Pancreas (tissue), 10 donors: ENCODE measurements around the gene IFT74. TPM values are rescaled to one million over a fixed set of nuclear protein-coding genes. Genes with fewer than 3 reads are reported as not detected.

ENCODE experiments used
- ATAC-seq, 4 donors: fragments of 200-7000 bp; cut with Tn5 transposase; one replicate each; pipeline versions ENCODE4 v1.8.0 to v1.9.1; 2020; ENCODE audit warnings: mild to moderate bottlenecking in 4 of 4, moderate library complexity in 4 of 4
- DNase-seq, 6 donors: peaks; one replicate each; pipeline ENCODE4 v3.0.0-alpha.2; 2020
- FAIRE-seq: peaks from 2 replicates; lab custom pipeline; 2012; peaks lifted over from hg19 to GRCh38; lab: Jason Lieb, UNC
- H3K27ac ChIP-seq, 4 donors: fragments of 200-600 bp; sonication (generic); 1 replicate in 3 of 4; 2 replicates in 1 of 4; pipeline versions ENCODE4 v1.5.0 to v1.8.0; 2020
- H3K27me3 ChIP-seq, 4 donors: fragments of 200-600 bp; one replicate each; pipeline ENCODE4 v1.8.0; 2021
- H3K36me3 ChIP-seq, 3 donors: fragments of 200-600 bp; sonication (generic) in 1 of 3; one replicate each; pipeline versions ENCODE4 v1.5.0 to v1.8.0; 2020 to 2021
- H3K4me1 ChIP-seq, 3 donors: fragments of 200-600 bp; one replicate each; pipeline ENCODE4 v1.8.0; 2021
- H3K4me3 ChIP-seq, 4 donors: fragments of 200-600 bp; sonication (generic) in 2 of 4; one replicate each; pipeline versions ENCODE4 v1.5.0 to v1.8.0; 2020 to 2021
- H3K9me3 ChIP-seq, 4 donors: fragments of 200-600 bp; one replicate each; pipeline ENCODE4 v1.8.0; 2021
- WGBS, 2 donors: extraction: QIAGEN DNeasy Blood & Tissue Kit; methylation state at CpG; one replicate each; pipeline ENCODE4 v1.1.7; 2013; 5-methylcytosine and 5-hydroxymethylcytosine counted together
- intact Hi-C, 3 donors: fragments of 100-400 bp; cut with DNase I; formaldehyde crosslinking; loops; one replicate each; pipeline versions ENCODE4 v1.11.1 to v1.14.2; 2022
- polyA plus RNA-seq, 2 donors: library from polyadenylated mRNA; stranded (reverse); fragments of 200-250 nt; gene quantifications; one replicate each; pipeline ENCODE4 v1.2.3, GENCODE V29; 2013
- total RNA-seq, 6 donors: library from RNA; stranded (reverse); fragmentation: NEBNext Ultra II Directional in 4 of 6; extraction: Animal tissue kit (Norgen Biotek cat#: 25700) in 4 of 6; gene quantifications; one replicate each; pipeline versions ENCODE4 v1.2.1 to v1.2.4, GENCODE V29; 2021 to 2023
- TF ChIP-seq, protein P1 (sequence below), 4 donors: fragments of 200-600 bp; sonication (generic) in 3 of 4; IDR thresholded peaks; one replicate each; pipeline versions ENCODE4 v1.5.0 to v1.8.0; 2021; ENCODE audit warnings: antibody characterized with exemption in 4 of 4
- donor health status: healthy with polysubstance abuse.
- donor health status: DM: no; HTN: no; CAD: no; lungs with moderate emphysema.
- donor health status: DM: no; HTN: no; CAD: no.
- donor health status: control.
- donor health status: control.
- donor health status: Bipolar disorder and iron deficiency.
- donor health status: DM: yes; HTN: yes; CAD: no.
- donor health status: DM: no; HTN: no; CAD: no.
- donor health status: DM: no; HTN: no; CAD: no.
- donor health status: DM: yes; HTN: yes; CAD: no.

The IFT74 gene
- total and polyA plus RNA-seq, 8 donors = 5.2 to 10.7 (median 7.7) TPM

DNA sequence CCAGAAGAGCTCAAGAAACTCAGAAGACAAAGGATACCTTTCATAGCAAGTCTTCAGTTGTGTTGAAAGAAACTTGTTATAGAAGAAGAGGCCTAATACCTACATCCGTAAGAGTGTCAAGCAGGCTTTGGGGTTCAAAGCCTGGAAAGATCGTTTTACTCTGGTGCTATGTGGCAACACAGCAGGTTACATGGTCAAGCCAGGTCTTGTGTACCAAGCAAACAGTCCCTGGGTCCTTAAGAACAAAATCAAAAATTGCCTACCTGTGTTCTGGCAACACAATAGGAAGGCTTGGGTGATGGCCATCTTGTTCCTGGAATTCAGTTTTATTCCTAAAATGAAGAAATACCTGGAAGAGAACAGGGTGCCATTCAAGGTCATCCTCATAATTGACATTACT lies 81.3 kb downstream of the IFT74 start:
- ATAC-seq = no peak
- 79 to 86% methylated on average over 2 of the region's 2 CpGs for WGBS, 2 donors
- intact Hi-C loops = no loop called here
- Histone ChIP-seq H3K27ac (no peak overlapping the region), H3K9me3 (no peaks in the 10 kb centered on the region), H3K36me3 (no peaks in the 10 kb centered on the region), H3K4me3 (no peak overlapping the region), H3K4me1 (no peaks in the 10 kb centered on the region), H3K27me3 (no peaks in the 10 kb centered on the region)
- FAIRE-seq = no peak
- TF ChIP-seq, protein P1, sequence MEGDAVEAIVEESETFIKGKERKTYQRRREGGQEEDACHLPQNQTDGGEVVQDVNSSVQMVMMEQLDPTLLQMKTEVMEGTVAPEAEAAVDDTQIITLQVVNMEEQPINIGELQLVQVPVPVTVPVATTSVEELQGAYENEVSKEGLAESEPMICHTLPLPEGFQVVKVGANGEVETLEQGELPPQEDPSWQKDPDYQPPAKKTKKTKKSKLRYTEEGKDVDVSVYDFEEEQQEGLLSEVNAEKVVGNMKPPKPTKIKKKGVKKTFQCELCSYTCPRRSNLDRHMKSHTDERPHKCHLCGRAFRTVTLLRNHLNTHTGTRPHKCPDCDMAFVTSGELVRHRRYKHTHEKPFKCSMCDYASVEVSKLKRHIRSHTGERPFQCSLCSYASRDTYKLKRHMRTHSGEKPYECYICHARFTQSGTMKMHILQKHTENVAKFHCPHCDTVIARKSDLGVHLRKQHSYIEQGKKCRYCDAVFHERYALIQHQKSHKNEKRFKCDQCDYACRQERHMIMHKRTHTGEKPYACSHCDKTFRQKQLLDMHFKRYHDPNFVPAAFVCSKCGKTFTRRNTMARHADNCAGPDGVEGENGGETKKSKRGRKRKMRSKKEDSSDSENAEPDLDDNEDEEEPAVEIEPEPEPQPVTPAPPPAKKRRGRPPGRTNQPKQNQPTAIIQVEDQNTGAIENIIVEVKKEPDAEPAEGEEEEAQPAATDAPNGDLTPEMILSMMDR (IDR thresholded peaks at IDR 0.05) = no peak
- no peak for DNase-seq

DNA sequence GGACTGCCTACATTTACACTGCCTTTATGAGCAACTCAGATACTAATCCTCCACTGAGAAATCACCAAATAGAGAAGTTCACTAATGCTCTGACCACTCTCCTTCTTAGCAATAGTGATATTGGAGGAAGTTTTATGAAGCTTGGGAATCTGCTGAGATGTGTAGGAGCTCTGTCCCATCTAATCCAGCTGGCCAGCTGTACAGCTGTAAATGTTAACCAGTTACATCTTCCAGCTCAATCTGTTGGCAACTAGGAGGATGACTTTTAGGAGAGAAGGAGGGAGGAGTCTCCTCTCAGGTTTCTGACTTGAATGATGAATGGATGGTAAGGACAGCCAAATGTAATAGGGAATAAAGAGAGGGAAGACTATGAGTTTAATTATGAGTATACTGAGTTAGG lies 85.5 kb downstream of the IFT74 start:
- TF ChIP-seq, protein P1 (IDR thresholded peaks at IDR 0.05) = no peak
- H3K27me3 ChIP-seq = no peaks in the 10 kb centered on the region
- H3K9me3 ChIP-seq = no peaks in the 10 kb centered on the region
- FAIRE-seq (no peak), ATAC-seq (no peak), DNase-seq (no peak)
- H3K4me3 ChIP-seq = no peak overlapping the region
- H3K27ac ChIP-seq = no peak overlapping the region
- H3K4me1 ChIP-seq = no peaks in the 10 kb centered on the region
- intact Hi-C loops = no loop called here
- no peaks in the 10 kb centered on the region for H3K36me3 ChIP-seq

DNA sequence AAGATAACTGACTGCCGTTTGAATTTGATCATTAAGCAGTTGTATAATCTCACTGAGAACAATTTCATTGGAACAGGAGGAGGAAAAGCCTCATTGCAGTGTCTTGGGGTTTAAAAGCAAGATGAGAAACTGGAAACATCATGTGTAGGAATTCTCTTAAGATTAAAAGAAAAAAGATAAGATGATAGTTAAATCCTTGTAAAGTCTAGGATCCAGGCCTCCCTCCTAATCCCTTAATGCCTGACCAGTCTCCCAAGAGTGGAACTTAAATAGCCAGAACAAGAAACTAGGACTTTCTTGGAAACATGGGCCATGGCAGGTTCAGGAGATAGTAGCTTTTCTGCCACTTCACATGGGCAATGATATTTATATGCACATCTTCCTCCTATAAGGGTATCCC lies 86.3 kb downstream of the IFT74 start:
- FAIRE-seq (no peak), ATAC-seq (no peak), DNase-seq (no peak)
- Histone ChIP-seq H3K4me3 (no peak overlapping the region), H3K4me1 (no peaks in the 10 kb centered on the region), H3K27me3 (no peaks in the 10 kb centered on the region), H3K9me3 (no peaks in the 10 kb centered on the region), H3K27ac (no peak overlapping the region), H3K36me3 (no peaks in the 10 kb centered on the region)
- TF ChIP-seq, protein P1 (IDR thresholded peaks at IDR 0.05) = no peak
- intact Hi-C loops = no loop called here
- 61 to 68% methylated on average over 1 of the region's 1 CpG for WGBS, 2 donors

DNA sequence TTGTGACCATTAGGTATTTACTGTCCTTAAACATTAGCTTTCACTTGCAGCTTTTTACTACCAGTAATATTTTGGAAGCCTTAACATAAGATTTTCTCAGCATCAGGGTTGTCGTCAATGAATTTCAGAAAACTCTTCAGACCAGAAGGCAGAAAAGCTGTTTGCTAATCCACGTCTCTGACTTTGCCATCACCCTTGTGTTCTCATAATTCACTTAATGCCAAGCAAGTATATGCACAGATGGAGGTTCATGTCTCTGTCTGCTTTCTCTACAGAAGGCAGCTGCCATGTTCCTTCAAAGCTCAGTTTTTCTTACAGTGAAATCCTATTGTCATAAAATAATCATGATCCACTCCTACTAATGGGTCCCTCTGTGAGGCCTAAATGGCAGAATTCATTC lies 87.0 kb downstream of the IFT74 start:
- no peak for ATAC-seq
- Histone ChIP-seq H3K4me3 (no peak overlapping the region), H3K4me1 (no peaks in the 10 kb centered on the region), H3K36me3 (peaks cover 0 to under 1% (median 0%) of the 10 kb centered on the region in 3 donors), H3K9me3 (no peaks in the 10 kb centered on the region), H3K27me3 (no peaks in the 10 kb centered on the region), H3K27ac (no peak overlapping the region)
- FAIRE-seq = no peak
- 94 to 98% methylated on average over 2 of the region's 2 CpGs for WGBS, 2 donors
- no peak for DNase-seq
- TF ChIP-seq, protein P1 (IDR thresholded peaks at IDR 0.05) = no peak
- intact Hi-C loops = no loop called here

DNA sequence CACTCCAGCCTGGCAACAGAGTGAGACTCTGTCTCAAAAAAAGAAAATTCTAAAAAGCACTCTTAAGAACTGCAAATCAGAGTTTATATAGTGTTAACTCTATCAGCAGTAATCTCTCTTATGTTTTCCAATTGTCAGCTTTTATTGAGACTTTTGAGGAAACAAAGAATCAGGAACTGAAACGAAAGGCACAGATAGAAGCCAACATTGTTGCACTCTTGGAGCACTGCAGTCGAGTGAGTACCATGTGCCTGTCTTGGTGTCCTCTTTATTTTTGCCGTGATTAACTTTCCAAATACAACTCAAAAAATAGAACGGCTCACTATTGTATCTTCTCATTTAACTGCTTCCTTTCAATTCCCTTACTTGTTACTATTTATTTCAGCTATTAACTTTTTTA lies 90.9 kb downstream of the IFT74 start:
- no peak overlapping the region for H3K4me3 ChIP-seq
- intact Hi-C loops = loop anchor here in 1 of 3 donors (5.0 kb wide), 1 partner anchor 50 kb away; no protein-coding TSS in a partner anchor
- H3K27ac ChIP-seq = no peak overlapping the region
- H3K9me3 ChIP-seq = no peaks in the 10 kb centered on the region
- TF ChIP-seq, protein P1 (IDR thresholded peaks at IDR 0.05) = no peak
- peaks cover 0 to 9% (median 0%) of the 10 kb centered on the region in 3 donors for H3K36me3 ChIP-seq
- ATAC-seq (no peak), FAIRE-seq (no peak), DNase-seq (no peak)
- H3K27me3 ChIP-seq = no peaks in the 10 kb centered on the region
- 88 to 89% methylated on average over 4 of the region's 4 CpGs for WGBS, 2 donors
- no peaks in the 10 kb centered on the region for H3K4me1 ChIP-seq
